Measurements from ENCODE around the gene ATXN7. TPM values are rescaled to one million over a fixed set of nuclear protein-coding genes. Genes with fewer than 3 reads are reported as not detected.

The ATXN7 gene
- total RNA-seq, 4 donors from 2014 or later = 21.4 to 88.6 (median 36.1) TPM

DNA sequence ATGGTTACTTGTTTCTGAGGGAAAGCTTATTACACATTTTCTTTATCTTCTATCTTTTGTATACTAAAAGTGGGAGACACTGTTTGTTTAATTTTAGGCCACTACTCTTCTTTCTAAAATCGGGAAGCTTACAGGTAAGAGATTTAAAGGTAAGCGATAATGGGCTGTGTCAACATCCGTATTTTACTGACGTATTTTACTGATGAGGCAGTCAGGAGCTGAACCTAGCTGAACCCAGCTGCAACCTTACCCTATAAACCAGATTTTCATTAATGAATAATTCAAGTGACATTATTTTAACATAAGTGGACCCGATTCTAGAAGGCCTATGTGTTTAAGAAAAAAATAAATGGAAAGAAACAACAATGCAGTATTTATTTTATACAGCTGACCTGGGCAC, 146.5 kb downstream of the ATXN7 start:
- TF ChIP-seq, protein P1, sequence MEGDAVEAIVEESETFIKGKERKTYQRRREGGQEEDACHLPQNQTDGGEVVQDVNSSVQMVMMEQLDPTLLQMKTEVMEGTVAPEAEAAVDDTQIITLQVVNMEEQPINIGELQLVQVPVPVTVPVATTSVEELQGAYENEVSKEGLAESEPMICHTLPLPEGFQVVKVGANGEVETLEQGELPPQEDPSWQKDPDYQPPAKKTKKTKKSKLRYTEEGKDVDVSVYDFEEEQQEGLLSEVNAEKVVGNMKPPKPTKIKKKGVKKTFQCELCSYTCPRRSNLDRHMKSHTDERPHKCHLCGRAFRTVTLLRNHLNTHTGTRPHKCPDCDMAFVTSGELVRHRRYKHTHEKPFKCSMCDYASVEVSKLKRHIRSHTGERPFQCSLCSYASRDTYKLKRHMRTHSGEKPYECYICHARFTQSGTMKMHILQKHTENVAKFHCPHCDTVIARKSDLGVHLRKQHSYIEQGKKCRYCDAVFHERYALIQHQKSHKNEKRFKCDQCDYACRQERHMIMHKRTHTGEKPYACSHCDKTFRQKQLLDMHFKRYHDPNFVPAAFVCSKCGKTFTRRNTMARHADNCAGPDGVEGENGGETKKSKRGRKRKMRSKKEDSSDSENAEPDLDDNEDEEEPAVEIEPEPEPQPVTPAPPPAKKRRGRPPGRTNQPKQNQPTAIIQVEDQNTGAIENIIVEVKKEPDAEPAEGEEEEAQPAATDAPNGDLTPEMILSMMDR (IDR thresholded peaks at IDR 0.05) = no peak

DNA sequence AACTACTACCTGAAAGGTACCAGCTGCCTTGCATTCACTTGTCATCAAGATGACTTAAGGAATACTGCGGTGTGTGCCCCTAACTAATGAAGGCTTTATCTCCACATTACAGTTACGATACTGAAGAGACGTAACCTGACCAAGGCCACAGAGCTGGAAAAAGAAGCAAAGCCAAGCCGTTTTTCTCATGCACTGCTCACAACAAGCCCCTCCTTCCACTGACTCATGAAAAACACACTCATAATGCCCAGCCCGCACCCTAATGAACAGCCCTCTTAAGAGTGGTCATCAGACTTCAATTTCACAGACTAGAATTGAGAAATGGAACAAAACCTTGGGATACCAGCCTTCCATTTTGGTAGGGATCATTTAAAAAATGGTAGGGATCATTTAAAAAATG, 148.0 kb downstream of the ATXN7 start:
- DNase-seq (ENCODE audit: low spot score in 2 of 2) = no peak
- TF ChIP-seq, protein P1 (IDR thresholded peaks at IDR 0.05) = no peak
- TF ChIP-seq POLR2A (IDR thresholded peaks at IDR 0.05) = no peak
- 58 to 78% methylated on average over 5 of the region's 5 CpGs for WGBS, 2 donors
- intact Hi-C loops (cut with DNase I; ENCODE audit: low total_unique reads) = loop anchor here (10.0 kb wide), 1 partner anchor 57 kb away; no protein-coding TSS in a partner anchor
- no peak overlapping the region for H3K4me3 ChIP-seq (ENCODE audit: low read depth, poor library complexity, severe bottlenecking)

More for the DNA sequence above, 146.5 kb downstream of the ATXN7 start:
- 89 to 90% methylated on average over 5 of the region's 5 CpGs for WGBS, 2 donors
- intact Hi-C loops (cut with DNase I; ENCODE audit: low total_unique reads) = loop anchor here (10.0 kb wide), 1 partner anchor 55 kb away; no protein-coding TSS in a partner anchor
- no peak overlapping the region for H3K4me3 ChIP-seq (ENCODE audit: low read depth, poor library complexity, severe bottlenecking)
- no peak for DNase-seq (ENCODE audit: low spot score in 2 of 2)

DNA sequence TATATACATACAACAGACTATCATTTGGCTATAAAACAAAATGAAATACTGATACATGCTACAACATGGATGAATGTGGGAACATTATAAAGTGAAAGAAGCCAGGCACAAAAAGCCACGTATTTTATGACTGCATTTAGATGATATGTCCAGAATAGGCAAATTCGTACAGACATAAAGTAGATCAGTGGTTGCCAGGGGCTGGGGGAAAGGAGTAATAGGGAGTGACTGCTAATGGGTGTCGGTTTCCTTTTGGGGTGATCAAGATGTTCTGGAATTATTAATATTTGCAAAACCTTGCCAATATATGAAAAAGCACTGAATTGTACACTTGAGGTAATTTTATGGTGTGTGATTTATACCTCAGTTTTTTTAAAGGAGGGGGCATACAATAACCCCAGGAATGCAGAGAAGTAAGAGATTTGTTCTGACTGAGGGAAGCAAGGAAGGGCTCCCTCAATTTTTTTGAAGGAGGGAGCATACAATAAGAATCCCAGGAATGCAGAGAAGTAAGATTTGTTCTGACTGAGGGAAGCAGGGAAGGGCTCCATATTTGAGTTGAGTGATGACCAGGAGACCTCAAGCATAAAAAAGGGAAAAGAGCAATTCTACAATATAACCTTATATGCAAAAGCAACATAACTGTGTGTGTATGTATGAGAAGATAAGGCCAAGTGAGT, 153.4 kb downstream of the ATXN7 start:
- no peak overlapping the region for H3K4me3 ChIP-seq (ENCODE audit: low read depth, poor library complexity, severe bottlenecking)
- intact Hi-C loops (cut with DNase I; ENCODE audit: low total_unique reads) = loop anchor here (10.0 kb wide), 1 partner anchor 62 kb away; no protein-coding TSS in a partner anchor
- TF ChIP-seq, protein P1 (IDR thresholded peaks at IDR 0.05) = no peak
- TF ChIP-seq POLR2A (IDR thresholded peaks at IDR 0.05) = no peak
- no peak for DNase-seq (ENCODE audit: low spot score in 2 of 2)
- 66 to 72% methylated on average over 3 of the region's 3 CpGs for WGBS, 2 donors

DNA sequence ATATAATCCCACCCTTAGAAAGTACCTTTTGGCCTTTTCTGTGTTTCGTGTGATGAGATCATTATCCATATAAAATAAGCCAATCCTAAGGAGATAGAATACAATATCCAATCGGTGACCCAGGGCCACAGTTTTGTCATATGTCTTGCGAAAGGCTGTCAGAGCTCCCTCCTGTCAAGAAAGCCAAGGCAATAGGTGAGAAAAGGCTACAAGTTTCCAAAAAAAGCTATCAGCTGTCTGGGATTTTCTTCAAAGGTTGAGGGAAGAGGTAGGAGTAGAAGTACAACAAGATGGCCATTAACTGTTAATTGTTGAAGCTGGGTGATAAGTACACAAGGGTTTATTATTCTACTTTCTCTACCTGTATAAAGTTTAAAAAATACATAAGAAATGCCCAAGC, 155.6 kb downstream of the ATXN7 start:
- 88 to 93% methylated on average over 3 of the region's 3 CpGs for WGBS, 2 donors
- H3K4me3 ChIP-seq (ENCODE audit: low read depth, poor library complexity, severe bottlenecking) = no peak overlapping the region
- no peak for TF ChIP-seq POLR2A (IDR thresholded peaks at IDR 0.05)
- TF ChIP-seq, protein P1 (IDR thresholded peaks at IDR 0.05) = no peak
- DNase-seq (ENCODE audit: low spot score in 2 of 2) = no peak
- intact Hi-C loops (cut with DNase I; ENCODE audit: low total_unique reads) = loop anchor here (10.0 kb wide), 1 partner anchor 64 kb away; no protein-coding TSS in a partner anchor

DNA sequence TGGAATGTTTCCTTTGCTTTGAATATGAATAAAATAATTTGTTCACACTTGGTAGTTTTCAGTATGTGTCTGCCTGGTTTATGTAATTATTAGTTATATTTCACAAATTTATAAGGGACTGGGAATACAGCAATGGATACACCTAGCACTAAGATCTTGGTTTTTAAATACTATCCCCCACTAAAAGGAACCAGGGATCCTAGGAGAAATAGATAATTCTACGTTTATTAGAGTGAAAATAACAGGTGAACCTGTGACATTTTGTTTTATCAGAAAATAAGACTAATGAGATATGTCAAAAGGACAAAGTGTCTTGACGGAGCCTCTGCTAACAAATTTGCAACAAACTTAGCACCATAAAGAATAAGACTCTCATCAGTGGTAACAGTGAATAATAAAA, 156.2 kb downstream of the ATXN7 start:
- TF ChIP-seq POLR2A (IDR thresholded peaks at IDR 0.05) = no peak
- TF ChIP-seq, protein P1 (IDR thresholded peaks at IDR 0.05) = no peak
- H3K4me3 ChIP-seq (ENCODE audit: low read depth, poor library complexity, severe bottlenecking) = no peak overlapping the region
- no peak for DNase-seq (ENCODE audit: low spot score in 2 of 2)
- intact Hi-C loops (cut with DNase I; ENCODE audit: low total_unique reads) = loop anchor here (10.0 kb wide), 2 partner anchors 65 to 465 kb away; no protein-coding TSS in a partner anchor
- 83 to 91% methylated on average over 2 of the region's 2 CpGs for WGBS, 2 donors
